Measurements from ENCODE around the gene CHST8.

The CHST8 gene

DNA sequence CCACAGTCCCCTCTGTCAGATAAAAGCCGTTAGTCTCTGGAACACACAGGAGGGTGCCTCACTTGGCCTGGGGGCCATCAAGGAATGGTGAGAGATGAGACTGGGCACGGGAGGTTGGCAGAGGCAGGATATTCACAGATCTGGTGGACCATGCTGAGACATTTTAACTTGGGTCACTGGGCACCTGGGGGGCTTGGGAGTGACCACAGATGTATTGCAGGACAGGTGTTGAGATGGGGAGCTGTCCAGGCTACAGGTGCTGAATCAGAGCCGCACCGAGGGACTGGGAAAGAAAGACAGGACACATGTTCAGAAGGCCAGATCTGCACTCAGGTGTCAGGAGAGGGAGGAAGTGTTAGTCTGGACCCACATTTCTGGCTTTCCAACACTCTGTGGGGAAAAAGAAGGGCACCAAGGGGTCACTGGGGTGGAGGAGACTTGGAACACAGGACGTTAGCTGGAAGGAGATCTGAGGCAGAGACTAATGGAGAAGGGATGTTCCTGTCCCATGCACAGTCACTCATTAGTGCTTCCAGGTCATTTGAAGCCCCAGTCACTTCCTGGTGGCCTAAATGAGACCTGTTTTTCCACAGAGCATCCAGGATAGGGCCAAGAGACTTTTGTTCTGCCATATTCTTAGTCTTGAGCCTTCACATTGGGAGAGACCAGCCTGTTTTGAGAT, 56.1 kb downstream of the CHST8 start:
- no peaks in the 10 kb centered on the region for H3K9me3 ChIP-seq (ENCODE audit: control extremely low read depth in 1 of 5, control insufficient read depth in 4 of 5, insufficient read depth in 2 of 5, low read depth in 1 of 5, low read length in 4 of 5)
- no peak for DNase-seq
- no peak overlapping the region for H3K4me3 ChIP-seq (ENCODE audit: control insufficient read depth in 1 of 7, extremely low read depth in 1 of 7, insufficient read depth in 4 of 7, low read depth in 2 of 7, low read length in 6 of 7)
- peaks cover 0 to 15% (median 4%) of the 10 kb centered on the region in 5 experiments for H3K27me3 ChIP-seq (replicated peaks in 2 of 5; ENCODE audit: control insufficient read depth in 4 of 5, insufficient read depth in 5 of 5, low read length in 4 of 5)
- H3K27ac ChIP-seq (ENCODE audit: insufficient read depth in 1 of 2, low read depth in 1 of 2, low read length in 2 of 2, poor library complexity in 1 of 2, severe bottlenecking in 2 of 2) = no peak overlapping the region
- 50% methylated on average over 4 of the region's 5 CpGs for WGBS (ENCODE audit: insufficient coverage)
- ChIA-PET POLR2A (no interaction called here), CTCF (no interaction called here)
- H3K4me1 ChIP-seq (ENCODE audit: control extremely low read depth in 1 of 4, control insufficient read depth in 4 of 4, insufficient read depth in 4 of 4, low read length in 3 of 4) = no peaks in the 10 kb centered on the region
- no peaks in the 10 kb centered on the region for H3K36me3 ChIP-seq (ENCODE audit: control insufficient read depth in 4 of 4, insufficient read depth in 4 of 4, low read length in 3 of 4)

GRCh38 chr19:33678796-33679585, 57.2 kb downstream of the CHST8 start:
- CTCF ChIA-PET = no interaction called here
- no peaks in the 10 kb centered on the region for H3K36me3 ChIP-seq (ENCODE audit: control insufficient read depth in 4 of 4, insufficient read depth in 4 of 4, low read length in 3 of 4)
- no peak overlapping the region for H3K4me3 ChIP-seq (ENCODE audit: control insufficient read depth in 1 of 7, extremely low read depth in 1 of 7, insufficient read depth in 4 of 7, low read depth in 2 of 7, low read length in 6 of 7)
- DNase-seq = no peak
- no peak overlapping the region for H3K27ac ChIP-seq (ENCODE audit: insufficient read depth in 1 of 2, low read depth in 1 of 2, low read length in 2 of 2, poor library complexity in 1 of 2, severe bottlenecking in 2 of 2)
- WGBS (ENCODE audit: insufficient coverage) = 98% methylated on average over 9 of the region's 12 CpGs
- POLR2A ChIA-PET = no interaction called here
- peaks cover 0 to 24% (median 8%) of the 10 kb centered on the region in 5 experiments for H3K27me3 ChIP-seq (replicated peaks in 2 of 5; ENCODE audit: control insufficient read depth in 4 of 5, insufficient read depth in 5 of 5, low read length in 4 of 5)
- H3K9me3 ChIP-seq (ENCODE audit: control extremely low read depth in 1 of 5, control insufficient read depth in 4 of 5, insufficient read depth in 2 of 5, low read depth in 1 of 5, low read length in 4 of 5) = peaks cover 0 to 4% (median 0%) of the 10 kb centered on the region in 5 experiments
- no peaks in the 10 kb centered on the region for H3K4me1 ChIP-seq (ENCODE audit: control extremely low read depth in 1 of 4, control insufficient read depth in 4 of 4, insufficient read depth in 4 of 4, low read length in 3 of 4)

GRCh38 chr19:33679696-33680095, 57.9 kb downstream of the CHST8 start:
- H3K27me3 ChIP-seq (replicated peaks in 2 of 5; ENCODE audit: control insufficient read depth in 4 of 5, insufficient read depth in 5 of 5, low read length in 4 of 5) = peaks cover 0 to 29% (median 12%) of the 10 kb centered on the region in 5 experiments
- no peak overlapping the region for H3K4me3 ChIP-seq (ENCODE audit: control insufficient read depth in 1 of 7, extremely low read depth in 1 of 7, insufficient read depth in 4 of 7, low read depth in 2 of 7, low read length in 6 of 7)
- WGBS (ENCODE audit: insufficient coverage) = 83% methylated on average over 2 of the region's 5 CpGs
- H3K4me1 ChIP-seq (ENCODE audit: control extremely low read depth in 1 of 4, control insufficient read depth in 4 of 4, insufficient read depth in 4 of 4, low read length in 3 of 4) = no peaks in the 10 kb centered on the region
- ChIA-PET POLR2A (no interaction called here), CTCF (no interaction called here)
- DNase-seq = no peak
- H3K27ac ChIP-seq (ENCODE audit: insufficient read depth in 1 of 2, low read depth in 1 of 2, low read length in 2 of 2, poor library complexity in 1 of 2, severe bottlenecking in 2 of 2) = no peak overlapping the region
- H3K36me3 ChIP-seq (ENCODE audit: control insufficient read depth in 4 of 4, insufficient read depth in 4 of 4, low read length in 3 of 4) = no peaks in the 10 kb centered on the region
- peaks cover 0 to 4% (median 0%) of the 10 kb centered on the region in 5 experiments for H3K9me3 ChIP-seq (ENCODE audit: control extremely low read depth in 1 of 5, control insufficient read depth in 4 of 5, insufficient read depth in 2 of 5, low read depth in 1 of 5, low read length in 4 of 5)

DNA sequence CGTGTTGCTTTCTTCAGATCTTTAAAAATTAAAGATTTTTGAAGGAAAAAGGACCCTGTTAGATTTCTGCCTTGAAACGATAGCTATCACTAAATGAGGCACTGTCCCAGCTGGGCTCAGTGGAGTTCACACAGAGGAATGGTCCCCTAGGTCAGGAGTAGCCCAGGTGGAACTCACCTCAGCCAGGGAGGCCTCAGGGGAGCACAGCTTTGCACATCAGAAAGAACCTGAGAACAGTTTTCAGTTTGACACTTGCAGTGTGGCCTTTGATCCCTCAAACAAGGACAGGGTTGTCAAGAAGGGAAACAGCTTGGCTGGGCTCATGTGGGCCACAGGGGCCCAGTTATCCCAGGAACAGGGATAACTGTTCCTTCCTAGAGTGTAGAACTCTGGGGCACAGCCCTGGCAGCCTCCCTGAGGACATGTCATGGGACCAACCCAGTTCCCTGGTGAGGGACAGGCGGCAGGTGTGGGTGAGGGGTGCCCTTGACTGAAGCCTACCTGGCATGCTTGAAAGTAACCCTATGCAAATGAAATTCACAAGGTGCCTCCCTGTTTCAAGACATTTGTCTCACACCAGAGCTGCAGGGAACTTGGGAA, 59.4 kb downstream of the CHST8 start:
- H3K36me3 ChIP-seq (ENCODE audit: control insufficient read depth in 4 of 4, insufficient read depth in 4 of 4, low read length in 3 of 4) = no peaks in the 10 kb centered on the region
- ChIA-PET POLR2A (no interaction called here), CTCF (no interaction called here)
- no peak overlapping the region for H3K4me3 ChIP-seq (ENCODE audit: control insufficient read depth in 1 of 7, extremely low read depth in 1 of 7, insufficient read depth in 4 of 7, low read depth in 2 of 7, low read length in 6 of 7)
- no peak overlapping the region for H3K27ac ChIP-seq (ENCODE audit: insufficient read depth in 1 of 2, low read depth in 1 of 2, low read length in 2 of 2, poor library complexity in 1 of 2, severe bottlenecking in 2 of 2)
- peaks cover 0 to 6% (median 0%) of the 10 kb centered on the region in 5 experiments for H3K9me3 ChIP-seq (ENCODE audit: control extremely low read depth in 1 of 5, control insufficient read depth in 4 of 5, insufficient read depth in 2 of 5, low read depth in 1 of 5, low read length in 4 of 5)
- peaks cover 0 to 41% (median 16%) of the 10 kb centered on the region in 5 experiments for H3K27me3 ChIP-seq (replicated peaks in 2 of 5; ENCODE audit: control insufficient read depth in 4 of 5, insufficient read depth in 5 of 5, low read length in 4 of 5)
- 86% methylated on average over 1 of the region's 3 CpGs for WGBS (ENCODE audit: insufficient coverage)
- H3K4me1 ChIP-seq (ENCODE audit: control extremely low read depth in 1 of 4, control insufficient read depth in 4 of 4, insufficient read depth in 4 of 4, low read length in 3 of 4) = no peaks in the 10 kb centered on the region
- no peak for DNase-seq

DNA sequence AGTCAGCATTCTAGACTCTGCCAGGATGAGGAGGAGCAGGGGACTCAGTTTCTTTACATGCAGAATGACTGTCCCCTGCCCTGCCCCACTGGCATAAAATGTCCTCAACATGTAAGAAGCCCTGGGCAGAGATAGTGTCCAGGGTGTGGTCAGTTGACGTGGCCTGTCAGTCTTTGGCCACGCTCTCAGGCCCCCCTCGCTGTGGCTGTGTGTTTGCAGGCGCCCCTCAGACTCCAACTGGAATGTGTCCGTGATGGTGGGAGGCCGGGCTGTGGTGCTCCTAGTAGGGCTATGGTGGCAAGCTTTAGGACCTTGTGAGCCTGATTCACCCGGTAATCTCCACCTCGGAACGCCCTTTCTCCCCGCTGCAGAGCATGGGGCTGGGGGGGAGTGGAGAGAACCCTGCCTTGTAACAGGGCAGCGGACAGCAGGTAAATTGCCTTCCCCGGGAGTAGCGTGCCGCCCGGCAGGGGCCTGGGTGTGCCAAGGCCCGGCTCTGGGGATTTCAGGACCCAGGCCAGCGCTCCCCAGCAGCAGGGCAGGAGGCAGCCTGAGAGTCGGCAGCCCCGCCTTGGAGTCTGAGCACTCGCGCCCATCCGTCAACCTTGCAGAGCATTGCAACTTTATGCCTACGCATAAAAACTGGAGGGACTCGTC, 62.3 kb downstream of the CHST8 start:
- peak; percentile 9 to 55 (median 47) for DNase-seq
- no peaks in the 10 kb centered on the region for H3K4me1 ChIP-seq (ENCODE audit: control extremely low read depth in 1 of 4, control insufficient read depth in 4 of 4, insufficient read depth in 4 of 4, low read length in 3 of 4)
- peaks cover 0 to 46% (median 16%) of the 10 kb centered on the region in 5 experiments for H3K27me3 ChIP-seq (replicated peaks in 2 of 5; ENCODE audit: control insufficient read depth in 4 of 5, insufficient read depth in 5 of 5, low read length in 4 of 5)
- no peak overlapping the region for H3K4me3 ChIP-seq (ENCODE audit: control insufficient read depth in 1 of 7, extremely low read depth in 1 of 7, insufficient read depth in 4 of 7, low read depth in 2 of 7, low read length in 6 of 7)
- H3K9me3 ChIP-seq (ENCODE audit: control extremely low read depth in 1 of 5, control insufficient read depth in 4 of 5, insufficient read depth in 2 of 5, low read depth in 1 of 5, low read length in 4 of 5) = peaks cover 0 to 6% (median 0%) of the 10 kb centered on the region in 5 experiments
- H3K36me3 ChIP-seq (ENCODE audit: control insufficient read depth in 4 of 4, insufficient read depth in 4 of 4, low read length in 3 of 4) = no peaks in the 10 kb centered on the region
- CTCF ChIA-PET = no interaction called here
- WGBS (ENCODE audit: insufficient coverage) = 25% methylated on average over 13 of the region's 24 CpGs
- no peak overlapping the region for H3K27ac ChIP-seq (ENCODE audit: insufficient read depth in 1 of 2, low read depth in 1 of 2, low read length in 2 of 2, poor library complexity in 1 of 2, severe bottlenecking in 2 of 2)
- POLR2A ChIA-PET = no interaction called here

- peaks cover 0 to 6% (median 0%) of the 10 kb centered on the region in 5 experiments for H3K9me3 ChIP-seq (ENCODE audit: control extremely low read depth in 1 of 5, control insufficient read depth in 4 of 5, insufficient read depth in 2 of 5, low read depth in 1 of 5, low read length in 4 of 5)
- H3K36me3 ChIP-seq (ENCODE audit: control insufficient read depth in 4 of 4, insufficient read depth in 4 of 4, low read length in 3 of 4) = no peaks in the 10 kb centered on the region
- ChIA-PET POLR2A (no interaction called here), CTCF (no interaction called here)
- H3K27me3 ChIP-seq (replicated peaks in 2 of 5; ENCODE audit: control insufficient read depth in 4 of 5, insufficient read depth in 5 of 5, low read length in 4 of 5) = peaks cover 0 to 46% (median 16%) of the 10 kb centered on the region in 5 experiments
- no peaks in the 10 kb centered on the region for H3K4me1 ChIP-seq (ENCODE audit: control extremely low read depth in 1 of 4, control insufficient read depth in 4 of 4, insufficient read depth in 4 of 4, low read length in 3 of 4)
- 28% methylated on average over 41 of the region's 42 CpGs for WGBS (ENCODE audit: insufficient coverage)
- no peak overlapping the region for H3K4me3 ChIP-seq (ENCODE audit: control insufficient read depth in 1 of 7, extremely low read depth in 1 of 7, insufficient read depth in 4 of 7, low read depth in 2 of 7, low read length in 6 of 7)
- H3K27ac ChIP-seq (ENCODE audit: insufficient read depth in 1 of 2, low read depth in 1 of 2, low read length in 2 of 2, poor library complexity in 1 of 2, severe bottlenecking in 2 of 2) = no peak overlapping the region
- DNase-seq = no peak
Measured at GRCh38 chr19:33684538-33685232, 62.9 kb downstream of the CHST8 start.
